ENCODE measurements around the gene BLOC1S3. TPM values are rescaled to one million over a fixed set of nuclear protein-coding genes. Genes with fewer than 3 reads are reported as not detected.

BLOC1S3 gene
- polyA plus RNA-seq, 1 donor (not counting 4 experiments of a cell fraction or from before 2014, with no cell fraction given), result 5.1 TPM

- dilution Hi-C loops (cut with MboI; ENCODE audit: extremely low pct_ligation_motif_present, low sequenced_read_pairs), result no loop called here
- H3K4me2 ChIP-seq (ENCODE audit: control insufficient read depth, extremely low read depth, insufficient read depth, low read depth, low read length), result no peak overlapping the region
- no peak for TF ChIP-seq EZH2 (IDR thresholded peaks at IDR 0.05; ENCODE audit: low read length)
- TF ChIP-seq, protein P1, sequence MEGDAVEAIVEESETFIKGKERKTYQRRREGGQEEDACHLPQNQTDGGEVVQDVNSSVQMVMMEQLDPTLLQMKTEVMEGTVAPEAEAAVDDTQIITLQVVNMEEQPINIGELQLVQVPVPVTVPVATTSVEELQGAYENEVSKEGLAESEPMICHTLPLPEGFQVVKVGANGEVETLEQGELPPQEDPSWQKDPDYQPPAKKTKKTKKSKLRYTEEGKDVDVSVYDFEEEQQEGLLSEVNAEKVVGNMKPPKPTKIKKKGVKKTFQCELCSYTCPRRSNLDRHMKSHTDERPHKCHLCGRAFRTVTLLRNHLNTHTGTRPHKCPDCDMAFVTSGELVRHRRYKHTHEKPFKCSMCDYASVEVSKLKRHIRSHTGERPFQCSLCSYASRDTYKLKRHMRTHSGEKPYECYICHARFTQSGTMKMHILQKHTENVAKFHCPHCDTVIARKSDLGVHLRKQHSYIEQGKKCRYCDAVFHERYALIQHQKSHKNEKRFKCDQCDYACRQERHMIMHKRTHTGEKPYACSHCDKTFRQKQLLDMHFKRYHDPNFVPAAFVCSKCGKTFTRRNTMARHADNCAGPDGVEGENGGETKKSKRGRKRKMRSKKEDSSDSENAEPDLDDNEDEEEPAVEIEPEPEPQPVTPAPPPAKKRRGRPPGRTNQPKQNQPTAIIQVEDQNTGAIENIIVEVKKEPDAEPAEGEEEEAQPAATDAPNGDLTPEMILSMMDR (optimal IDR thresholded peaks at IDR 0.05 in 1 of 3, IDR thresholded peaks at IDR 0.05 in 1 of 3, conservative IDR thresholded peaks at IDR 0.05 in 1 of 3; ENCODE audit: extremely low read depth in 1 of 3, insufficient read depth in 2 of 3, low read length in 3 of 3), result no peak
- no peak for DNase-seq (ENCODE audit: low read depth, low spot score)
- peaks cover 11 to 14% of the 10 kb centered on the region in 2 experiments for H3K36me3 ChIP-seq (ENCODE audit: control insufficient read depth in 2 of 2, extremely low read depth in 1 of 2, insufficient read depth in 2 of 2, low read length in 2 of 2)
- no peaks in the 10 kb centered on the region for H4K20me1 ChIP-seq (ENCODE audit: control insufficient read depth, extremely low read depth, insufficient read depth, low read length)
- no peaks in the 10 kb centered on the region for H3K27me3 ChIP-seq (ENCODE audit: control insufficient read depth, extremely low read depth, insufficient read depth, low read length)
- peaks cover 3% of the 10 kb centered on the region for H3K9me1 ChIP-seq (ENCODE audit: control insufficient read depth, extremely low read depth, insufficient read depth, low read length)
- H3K27ac ChIP-seq (ENCODE audit: control insufficient read depth, insufficient read depth, low read length), result no peak overlapping the region
- H3K79me2 ChIP-seq (ENCODE audit: control insufficient read depth, insufficient read depth, low read length), result peaks cover 16% of the 10 kb centered on the region
- H3K4me1 ChIP-seq (ENCODE audit: control insufficient read depth, extremely low read depth, insufficient read depth, low read length), result no peaks in the 10 kb centered on the region
- no peak overlapping the region for H3K4me3 ChIP-seq (ENCODE audit: control insufficient read depth in 2 of 3, extremely low read depth in 1 of 3, insufficient read depth in 2 of 3, low read depth in 1 of 3, low read length in 3 of 3)
- H2AFZ ChIP-seq (ENCODE audit: control insufficient read depth, low read length), result no peak overlapping the region
- H3K9me3 ChIP-seq (ENCODE audit: control insufficient read depth, low read depth, low read length), result no peaks in the 10 kb centered on the region
- no peak for FAIRE-seq
- H3K9ac ChIP-seq (ENCODE audit: control insufficient read depth, extremely low read depth, insufficient read depth, low read length), result no peak overlapping the region
Observed at GRCh38 chr19:45140144-45140503, 38.5 kb upstream of the BLOC1S3 start.

DNA sequence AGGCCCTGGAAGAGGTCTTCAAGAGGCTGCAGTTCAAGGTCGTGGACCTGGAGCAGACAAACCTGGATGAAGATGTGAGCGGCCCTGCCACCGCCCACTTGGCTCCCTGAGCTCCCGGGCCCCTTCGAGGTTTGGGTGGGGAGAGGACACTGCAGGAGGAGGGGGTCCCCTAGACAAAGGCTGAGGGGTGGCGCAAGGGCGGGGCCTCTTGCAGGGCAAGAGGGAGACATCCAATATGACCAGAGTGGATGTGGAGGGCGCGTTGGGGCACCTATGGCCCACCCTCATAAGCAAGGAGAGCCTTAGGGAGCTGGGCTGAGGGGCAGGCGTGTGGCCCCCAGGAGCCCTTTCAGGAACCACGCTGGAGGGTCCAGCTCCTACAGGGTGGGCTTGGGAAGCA, 38.1 kb upstream of the BLOC1S3 start:
- peaks cover 9 to 14% of the 10 kb centered on the region in 2 experiments for H3K36me3 ChIP-seq (ENCODE audit: control insufficient read depth in 2 of 2, extremely low read depth in 1 of 2, insufficient read depth in 2 of 2, low read length in 2 of 2)
- no peaks in the 10 kb centered on the region for H3K9me3 ChIP-seq (ENCODE audit: control insufficient read depth, low read depth, low read length)
- H3K9ac ChIP-seq (ENCODE audit: control insufficient read depth, extremely low read depth, insufficient read depth, low read length), result no peak overlapping the region
- H3K9me1 ChIP-seq (ENCODE audit: control insufficient read depth, extremely low read depth, insufficient read depth, low read length), result peaks cover 3% of the 10 kb centered on the region
- peaks cover 13% of the 10 kb centered on the region for H3K79me2 ChIP-seq (ENCODE audit: control insufficient read depth, insufficient read depth, low read length)
- TF ChIP-seq, protein P1 (optimal IDR thresholded peaks at IDR 0.05 in 1 of 3, IDR thresholded peaks at IDR 0.05 in 1 of 3, conservative IDR thresholded peaks at IDR 0.05 in 1 of 3; ENCODE audit: extremely low read depth in 1 of 3, insufficient read depth in 2 of 3, low read length in 3 of 3), result no peak
- no peak for TF ChIP-seq EZH2 (IDR thresholded peaks at IDR 0.05; ENCODE audit: low read length)
- H3K4me2 ChIP-seq (ENCODE audit: control insufficient read depth, extremely low read depth, insufficient read depth, low read depth, low read length), result no peak overlapping the region
- no peak overlapping the region for H3K27ac ChIP-seq (ENCODE audit: control insufficient read depth, insufficient read depth, low read length)
- no peak overlapping the region for H3K4me3 ChIP-seq (ENCODE audit: control insufficient read depth in 2 of 3, extremely low read depth in 1 of 3, insufficient read depth in 2 of 3, low read depth in 1 of 3, low read length in 3 of 3)
- H3K27me3 ChIP-seq (ENCODE audit: control insufficient read depth, extremely low read depth, insufficient read depth, low read length), result no peaks in the 10 kb centered on the region
- dilution Hi-C loops (cut with MboI; ENCODE audit: extremely low pct_ligation_motif_present, low sequenced_read_pairs), result no loop called here
- H3K4me1 ChIP-seq (ENCODE audit: control insufficient read depth, extremely low read depth, insufficient read depth, low read length), result no peaks in the 10 kb centered on the region
- H2AFZ ChIP-seq (ENCODE audit: control insufficient read depth, low read length), result no peak overlapping the region
- FAIRE-seq, result no peak
- no peaks in the 10 kb centered on the region for H4K20me1 ChIP-seq (ENCODE audit: control insufficient read depth, extremely low read depth, insufficient read depth, low read length)
- no peak for DNase-seq (ENCODE audit: low read depth, low spot score)

All from keratinocyte (primary cell).